ENCODE data around the gene CEP85L. TPM values are rescaled to one million over a fixed set of nuclear protein-coding genes. Genes with fewer than 3 reads are reported as not detected.

Gene CEP85L
- total and polyA plus RNA-seq, 10 donors = 6.3 to 46.5 (median 30.7) TPM

DNA sequence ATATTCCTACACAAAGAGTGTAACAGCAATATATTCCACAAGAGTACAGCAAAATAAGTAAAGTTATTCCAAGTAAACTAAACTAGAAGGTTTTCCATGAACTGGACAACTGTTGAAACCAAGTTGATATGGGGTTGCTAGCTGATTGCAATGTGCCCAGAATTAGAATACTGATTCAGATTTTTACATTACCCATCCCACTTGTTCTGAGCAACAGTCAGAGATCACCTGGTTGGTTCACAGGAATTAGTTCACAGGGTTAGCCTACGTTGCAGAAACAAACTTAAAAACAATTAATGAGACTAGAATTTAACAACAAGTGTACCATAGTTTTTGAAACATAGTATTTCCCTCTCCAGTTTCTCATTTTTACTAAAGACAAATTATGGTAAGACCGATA, 49.1 kb downstream of the CEP85L start:
- intact Hi-C loops (cut with DNase I; ENCODE audit: low total_unique reads) = no loop called here
- H3K27ac ChIP-seq = no peak overlapping the region
- 91 to 98% (median 94%) methylated on average over 2 of the region's 2 CpGs for WGBS, 5 donors
- TF ChIP-seq, protein P1, sequence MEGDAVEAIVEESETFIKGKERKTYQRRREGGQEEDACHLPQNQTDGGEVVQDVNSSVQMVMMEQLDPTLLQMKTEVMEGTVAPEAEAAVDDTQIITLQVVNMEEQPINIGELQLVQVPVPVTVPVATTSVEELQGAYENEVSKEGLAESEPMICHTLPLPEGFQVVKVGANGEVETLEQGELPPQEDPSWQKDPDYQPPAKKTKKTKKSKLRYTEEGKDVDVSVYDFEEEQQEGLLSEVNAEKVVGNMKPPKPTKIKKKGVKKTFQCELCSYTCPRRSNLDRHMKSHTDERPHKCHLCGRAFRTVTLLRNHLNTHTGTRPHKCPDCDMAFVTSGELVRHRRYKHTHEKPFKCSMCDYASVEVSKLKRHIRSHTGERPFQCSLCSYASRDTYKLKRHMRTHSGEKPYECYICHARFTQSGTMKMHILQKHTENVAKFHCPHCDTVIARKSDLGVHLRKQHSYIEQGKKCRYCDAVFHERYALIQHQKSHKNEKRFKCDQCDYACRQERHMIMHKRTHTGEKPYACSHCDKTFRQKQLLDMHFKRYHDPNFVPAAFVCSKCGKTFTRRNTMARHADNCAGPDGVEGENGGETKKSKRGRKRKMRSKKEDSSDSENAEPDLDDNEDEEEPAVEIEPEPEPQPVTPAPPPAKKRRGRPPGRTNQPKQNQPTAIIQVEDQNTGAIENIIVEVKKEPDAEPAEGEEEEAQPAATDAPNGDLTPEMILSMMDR (IDR thresholded peaks at IDR 0.05 in 8 of 11, conservative IDR thresholded peaks at IDR 0.05 in 3 of 11) = no peak
- no peak for TF ChIP-seq POLR2A (IDR thresholded peaks at IDR 0.05)
- TF ChIP-seq POLR2AphosphoS5 (IDR thresholded peaks at IDR 0.05) = no peak
- H3K4me3 ChIP-seq = no peak overlapping the region
- DNase-seq = no peak
- peaks cover 0 to 15% (median 0%) of the 10 kb centered on the region in 6 donors for H3K36me3 ChIP-seq
- H3K4me1 ChIP-seq = peaks cover 0 to 14% (median 9%) of the 10 kb centered on the region in 6 donors
- peaks cover 0 to 19% (median 9%) of the 10 kb centered on the region in 8 donors for H3K9me3 ChIP-seq
- H3K27me3 ChIP-seq (replicated peaks in 1 of 7) = no peaks in the 10 kb centered on the region

DNA sequence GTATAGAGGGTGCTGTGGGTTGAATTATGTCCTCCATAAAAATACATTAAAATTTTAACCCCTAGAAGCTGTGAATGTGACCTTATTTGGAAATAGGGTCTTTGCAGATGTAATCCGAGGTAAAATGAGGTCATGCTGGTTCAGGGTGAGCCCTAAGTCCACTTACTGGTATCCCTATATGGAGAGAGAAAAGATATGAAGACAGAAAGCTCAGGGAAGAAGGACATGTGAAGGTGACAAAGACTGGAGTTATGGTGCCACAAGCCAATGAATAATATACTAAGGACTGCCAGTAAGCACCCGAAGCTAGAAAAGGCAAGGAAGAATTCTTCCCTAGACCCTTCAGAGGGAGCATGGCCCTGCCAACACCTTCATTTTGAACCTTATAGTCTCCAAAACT, 53.1 kb downstream of the CEP85L start:
- 85 to 97% (median 92%) methylated on average over 2 of the region's 2 CpGs for WGBS, 5 donors
- Histone ChIP-seq H3K4me3 (no peak overlapping the region), H3K27me3 (replicated peaks in 1 of 7) (no peaks in the 10 kb centered on the region), H3K4me1 (no peaks in the 10 kb centered on the region), H3K27ac (no peak overlapping the region), H3K36me3 (peaks cover 0 to 13% (median 0%) of the 10 kb centered on the region in 6 donors), H3K9me3 (peaks cover 0 to 4% (median 1%) of the 10 kb centered on the region in 8 donors)
- TF ChIP-seq, protein P1 (IDR thresholded peaks at IDR 0.05 in 8 of 11, conservative IDR thresholded peaks at IDR 0.05 in 3 of 11) = no peak
- TF ChIP-seq POLR2AphosphoS5 (IDR thresholded peaks at IDR 0.05) (no peak), POLR2A (IDR thresholded peaks at IDR 0.05) (no peak)
- intact Hi-C loops (cut with DNase I; ENCODE audit: low total_unique reads) = no loop called here
- no peak for DNase-seq

DNA sequence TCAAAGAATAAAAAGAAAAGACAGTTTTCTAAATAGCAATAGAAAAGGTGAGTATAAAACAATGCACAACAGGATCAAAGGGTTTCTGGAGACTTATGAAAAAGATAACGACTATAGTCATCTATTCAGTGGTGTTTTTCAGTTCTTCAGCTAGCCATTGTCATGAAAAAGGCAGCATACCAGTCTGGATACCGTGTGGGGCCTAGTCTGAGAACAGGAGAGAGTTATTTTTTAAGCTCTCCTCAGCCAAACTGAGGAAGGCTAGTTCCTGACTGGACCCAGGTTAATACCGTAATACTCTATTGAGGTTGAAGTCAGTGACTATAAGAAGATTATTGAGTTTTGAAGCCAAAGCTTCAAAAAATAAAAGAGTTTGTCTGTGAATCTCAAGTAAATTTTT, 53.8 kb downstream of the CEP85L start:
- Histone ChIP-seq H3K4me1 (no peaks in the 10 kb centered on the region), H3K27me3 (replicated peaks in 1 of 7) (no peaks in the 10 kb centered on the region), H3K4me3 (no peak overlapping the region), H3K27ac (no peak overlapping the region), H3K9me3 (no peaks in the 10 kb centered on the region), H3K36me3 (peaks cover 0 to 9% (median 0%) of the 10 kb centered on the region in 6 donors)
- no peak for DNase-seq
- WGBS, 5 donors = 83 to 93% (median 87%) methylated on average over 3 of the region's 3 CpGs
- intact Hi-C loops (cut with DNase I; ENCODE audit: low total_unique reads) = no loop called here
- TF ChIP-seq POLR2A (IDR thresholded peaks at IDR 0.05) = no peak
- TF ChIP-seq POLR2AphosphoS5 (IDR thresholded peaks at IDR 0.05) = no peak
- TF ChIP-seq, protein P1 (IDR thresholded peaks at IDR 0.05 in 8 of 11, conservative IDR thresholded peaks at IDR 0.05 in 3 of 11) = no peak

DNA sequence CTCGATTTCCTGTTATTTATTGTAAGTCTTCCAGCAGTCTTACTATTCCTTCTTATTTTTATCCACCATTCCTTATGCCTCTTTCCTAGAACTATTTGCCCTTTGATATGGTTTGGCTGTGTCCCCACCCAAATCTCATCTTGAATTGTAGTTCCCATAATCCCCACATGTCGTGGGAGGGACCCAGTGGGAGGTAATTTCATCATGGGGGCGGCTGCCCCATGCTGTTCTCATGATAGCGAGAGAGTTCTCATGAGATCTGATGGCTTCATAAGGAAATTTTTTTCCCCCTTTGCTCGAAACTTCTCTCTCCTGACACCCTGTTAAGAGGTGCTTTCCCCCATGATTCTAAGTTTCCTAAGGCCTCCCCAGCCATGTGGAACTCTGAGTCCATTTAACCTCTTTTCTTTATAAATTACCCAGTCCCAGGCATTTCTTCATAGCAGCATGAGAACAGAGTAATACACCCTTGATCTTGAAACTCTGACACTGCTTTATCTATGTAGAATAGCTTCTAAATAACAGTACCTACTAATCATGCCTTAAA, 54.5 kb downstream of the CEP85L start:
- intact Hi-C loops (cut with DNase I; ENCODE audit: low total_unique reads) = no loop called here

More for the DNA sequence above, 54.5 kb downstream of the CEP85L start:
- no peak for DNase-seq
- no peaks in the 10 kb centered on the region for H3K9me3 ChIP-seq
- no peak overlapping the region for H3K27ac ChIP-seq
- TF ChIP-seq, protein P1 (IDR thresholded peaks at IDR 0.05 in 8 of 11, conservative IDR thresholded peaks at IDR 0.05 in 3 of 11) = no peak
- peaks cover 0 to 2% (median 0%) of the 10 kb centered on the region in 6 donors for H3K4me1 ChIP-seq
- no peak overlapping the region for H3K4me3 ChIP-seq
- 93 to 95% (median 94%) methylated on average over 5 of the region's 5 CpGs for WGBS, 5 donors
- H3K27me3 ChIP-seq (replicated peaks in 1 of 7) = no peaks in the 10 kb centered on the region
- H3K36me3 ChIP-seq = peaks cover 0 to 2% (median 0%) of the 10 kb centered on the region in 6 donors
